Epithelial cell of prostate (primary cell): Measurements from ENCODE around the gene RIN3.

ENCODE experiments used
- DNase-seq: peaks from one replicate; pipeline ENCODE4 v3.0.0-alpha.2; 2011; ENCODE audit warnings: low read depth, low spot score
- H3K27ac ChIP-seq: fragments of 450-650 bp; 2 replicates; pipeline ENCODE4 v1.5.1; 2017; ENCODE audit warnings: mild to moderate bottlenecking

Gene RIN3

GRCh38 chr14:92551044-92551841, 37.7 kb downstream of the RIN3 start:
- no peak overlapping the region for H3K27ac ChIP-seq
- no peak for DNase-seq

GRCh38 chr14:92552066-92552465, 38.5 kb downstream of the RIN3 start:
- DNase-seq: no peak
- H3K27ac ChIP-seq: no peak overlapping the region

- no peak for DNase-seq
- no peak overlapping the region for H3K27ac ChIP-seq
Observed at GRCh38 chr14:92553438-92553837, 39.9 kb downstream of the RIN3 start.

GRCh38 chr14:92555465-92556111, 42.0 kb downstream of the RIN3 start:
- no peak overlapping the region for H3K27ac ChIP-seq
- DNase-seq: no peak

GRCh38 chr14:92556255-92556741, 42.7 kb downstream of the RIN3 start:
- DNase-seq: no peak
- H3K27ac ChIP-seq: no peak overlapping the region

GRCh38 chr14:92556863-92557543, 43.4 kb downstream of the RIN3 start:
- DNase-seq: no peak
- H3K27ac ChIP-seq: no peak overlapping the region

GRCh38 chr14:92557544-92557912, 43.9 kb downstream of the RIN3 start:
- H3K27ac ChIP-seq: no peak overlapping the region
- DNase-seq: no peak

GRCh38 chr14:92558319-92558718, 44.7 kb downstream of the RIN3 start:
- no peak for DNase-seq
- H3K27ac ChIP-seq: no peak overlapping the region

- H3K27ac ChIP-seq: no peak overlapping the region
- DNase-seq: no peak
Observed at GRCh38 chr14:92559486-92559885, 45.9 kb downstream of the RIN3 start.

- DNase-seq: no peak
- no peak overlapping the region for H3K27ac ChIP-seq
Observed at GRCh38 chr14:92560106-92560865, 46.7 kb downstream of the RIN3 start.

GRCh38 chr14:92561906-92562479, 48.4 kb downstream of the RIN3 start:
- DNase-seq: no peak
- no peak overlapping the region for H3K27ac ChIP-seq

GRCh38 chr14:92563359-92563758, 49.8 kb downstream of the RIN3 start:
- DNase-seq: peak; percentile 40
- H3K27ac ChIP-seq: peak overlapping the region; percentile 47

GRCh38 chr14:92563765-92564285, 50.2 kb downstream of the RIN3 start:
- DNase-seq: no peak
- peak overlapping the region; percentile 47 for H3K27ac ChIP-seq

- DNase-seq: no peak
- peak overlapping the region; percentile 67 for H3K27ac ChIP-seq
Observed at GRCh38 chr14:92564344-92565039, 50.9 kb downstream of the RIN3 start.

- no peak for DNase-seq
- H3K27ac ChIP-seq: peak overlapping the region; percentile 67
Observed at GRCh38 chr14:92565040-92565717, 51.6 kb downstream of the RIN3 start.

- no peak for DNase-seq
- H3K27ac ChIP-seq: peak overlapping the region; percentile 67
Observed at GRCh38 chr14:92565718-92566115, 52.1 kb downstream of the RIN3 start.

- H3K27ac ChIP-seq: no peak overlapping the region
- no peak for DNase-seq
Observed at GRCh38 chr14:92567173-92567725, 53.7 kb downstream of the RIN3 start.
